Stimulated activated CD4-positive, alpha-beta T cell treated with anti-CD3 and anti-CD28 coated beads, TNF-alpha, amount 100 ng/mL, for 1 hour (primary cell): ENCODE measurements around the gene ZNF283.
"Not testable (repeated sequence)": the region's sequence is repeated elsewhere in the genome, so short reads cannot be mapped to it uniquely, and the experiment has no call there.

Experiments
- DNase-seq, 3 donors: peaks; one replicate each; pipeline ENCODE4 v3.0.0-alpha.2; 2020; ENCODE audit warnings: low read depth in 3 of 3, low spot score in 1 of 3

ZNF283 gene

GRCh38 chr19:43799502-43800142 lies 27.5 kb upstream of the ZNF283 start:
- no peak for DNase-seq

DNA sequence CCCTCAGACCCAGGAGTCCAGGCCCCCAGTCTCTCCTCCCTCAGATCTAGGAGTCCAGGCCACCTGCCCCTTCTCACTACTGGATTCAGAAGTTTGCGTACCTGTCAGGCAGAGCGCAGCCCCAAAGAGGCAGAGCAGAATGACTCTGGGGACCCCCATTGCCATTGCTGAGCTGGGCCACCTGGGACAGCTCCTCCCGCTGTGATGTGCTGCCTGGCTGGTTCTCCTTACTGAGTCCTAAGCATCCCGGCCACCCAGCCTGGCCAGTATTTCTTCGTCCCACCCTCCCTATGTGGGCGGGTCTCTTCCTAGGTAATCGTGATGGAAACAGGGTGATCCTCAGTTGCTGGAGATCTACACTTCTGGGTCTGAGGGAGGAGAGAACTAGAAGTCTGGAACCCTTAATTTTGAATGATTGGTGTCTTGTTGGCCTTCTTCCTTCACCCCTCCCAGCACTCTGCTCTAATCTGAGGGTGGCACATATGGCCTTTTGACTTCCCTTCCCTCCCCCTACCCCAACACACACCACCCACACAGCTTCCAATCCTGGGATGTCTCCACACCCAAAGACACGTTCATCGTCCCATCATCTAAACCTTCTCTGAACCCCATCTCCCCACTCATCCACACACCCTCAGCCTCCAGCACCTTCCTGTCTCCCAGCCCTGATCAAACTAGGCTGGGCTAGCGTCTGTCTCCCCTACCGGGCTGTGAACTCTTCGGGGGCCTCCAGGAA lies 24.7 kb upstream of the ZNF283 start, which contains the start of gene LYPD5:
Gene LYPD5 (minus strand): TSS at position 232 of the 736 bp plus-strand sequence. CDS start 67 bp downstream, at position 165.
- no peak for DNase-seq

DNA sequence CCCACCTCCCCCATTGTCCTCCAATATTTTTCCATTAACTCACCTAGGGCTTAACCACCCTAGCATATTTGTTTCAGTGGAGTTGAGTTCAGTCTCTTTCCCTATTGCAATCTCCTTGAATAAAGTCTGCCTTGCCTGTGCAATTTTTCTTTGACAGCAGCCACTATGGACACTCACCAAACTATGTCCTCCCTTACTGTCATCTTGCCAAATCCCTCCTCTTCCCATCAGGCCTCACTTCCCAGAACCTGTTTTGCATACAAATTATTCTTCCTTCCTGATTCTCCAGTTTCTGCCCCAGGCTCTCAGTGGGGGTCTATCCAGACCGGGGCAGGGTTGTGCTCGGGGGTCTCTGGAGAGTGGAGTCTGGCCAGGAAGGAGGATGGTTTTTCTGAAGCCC lies 22.7 kb upstream of the ZNF283 start:
- no peak for DNase-seq

GRCh38 chr19:43806401-43806800 lies 20.7 kb upstream of the ZNF283 start:
- not testable (repeated sequence) for DNase-seq

GRCh38 chr19:43806848-43807247 lies 20.3 kb upstream of the ZNF283 start:
- DNase-seq: no peak

- DNase-seq: no peak
Measured at GRCh38 chr19:43807651-43808050, 19.5 kb upstream of the ZNF283 start.

DNA sequence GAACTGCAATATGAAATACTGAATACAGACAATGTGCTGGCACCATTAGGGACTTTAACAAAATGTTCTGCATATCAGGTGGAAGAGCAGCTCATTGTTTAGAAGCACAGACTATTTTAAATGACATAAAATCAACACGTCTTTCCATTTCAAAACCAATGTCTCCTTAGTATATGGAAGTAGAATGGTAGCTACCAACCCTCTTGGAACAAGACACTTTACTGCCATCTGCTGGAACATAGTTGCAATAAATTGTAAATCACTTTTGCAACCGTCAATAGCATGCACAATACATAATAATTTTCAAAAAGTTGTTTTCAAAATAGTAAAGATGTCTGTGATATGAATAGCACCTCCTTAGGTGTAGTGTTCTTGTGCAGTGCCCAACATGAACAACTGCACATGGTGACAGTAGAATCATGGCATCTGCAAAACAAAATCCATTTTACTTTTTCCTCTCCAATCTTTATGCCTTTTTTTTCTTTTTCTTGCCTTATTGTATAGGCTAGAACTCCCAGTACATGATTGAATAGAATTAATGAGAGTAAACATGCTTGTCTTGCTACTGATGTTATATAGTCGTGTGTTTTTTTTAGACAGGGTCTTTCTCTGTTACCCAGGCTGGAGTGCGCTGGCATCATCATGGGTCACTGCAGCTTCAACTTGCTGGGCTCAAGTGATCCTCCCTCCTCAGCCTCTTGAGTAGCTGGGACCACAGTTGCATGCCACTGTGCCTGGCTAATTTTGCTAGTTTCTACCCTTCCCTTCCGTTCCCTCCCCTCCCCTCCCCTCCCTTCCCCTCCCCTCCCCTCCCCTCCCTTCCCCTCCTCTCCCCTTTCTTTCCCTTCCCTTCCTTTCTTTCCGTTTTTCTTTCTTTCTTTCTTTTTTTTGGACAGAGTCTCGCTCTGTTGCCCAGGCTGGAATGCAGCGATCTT lies 17.1 kb upstream of the ZNF283 start:
- no peak for DNase-seq

DNA sequence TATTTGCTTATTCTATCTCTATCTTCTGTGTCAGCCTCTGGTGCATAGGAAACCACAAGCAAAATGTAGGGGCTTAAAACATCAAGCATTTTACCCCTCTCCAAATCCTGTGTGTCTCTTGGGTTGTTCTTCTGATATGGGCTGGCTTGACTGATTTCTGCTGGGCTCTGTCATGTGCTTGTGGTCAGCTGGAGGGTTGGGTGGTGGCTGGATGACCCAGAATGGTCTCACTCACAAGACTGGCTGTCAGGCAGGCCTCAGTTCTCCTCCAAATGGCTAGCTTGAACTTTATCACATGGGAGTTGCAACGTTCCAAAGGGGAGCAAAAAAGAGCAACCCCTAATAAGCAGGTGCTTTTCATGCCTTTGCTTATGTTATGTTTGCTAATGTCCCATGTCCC lies 15.3 kb upstream of the ZNF283 start:
- DNase-seq: no peak

- DNase-seq: no peak
Measured at GRCh38 chr19:43812259-43812658, 14.9 kb upstream of the ZNF283 start.

DNA sequence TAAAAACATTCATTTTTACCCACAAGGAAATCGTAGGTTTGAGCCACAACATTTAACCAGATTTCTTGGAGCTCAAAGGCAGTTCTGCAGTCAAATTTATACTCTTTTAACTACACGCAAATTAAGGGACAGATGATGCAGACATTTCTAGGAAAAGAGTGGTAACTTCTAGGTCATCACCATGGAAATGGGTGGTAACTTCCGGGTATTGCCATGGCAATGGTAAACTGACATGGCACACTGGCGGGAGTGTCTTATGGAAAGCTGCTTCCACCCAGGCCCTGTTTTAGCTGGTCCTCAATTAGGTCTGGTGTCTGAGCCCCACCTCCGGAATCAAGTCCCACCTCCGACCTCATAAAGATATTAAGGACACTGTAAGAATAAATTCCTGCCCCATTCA lies 14.4 kb upstream of the ZNF283 start:
- DNase-seq: no peak

DNA sequence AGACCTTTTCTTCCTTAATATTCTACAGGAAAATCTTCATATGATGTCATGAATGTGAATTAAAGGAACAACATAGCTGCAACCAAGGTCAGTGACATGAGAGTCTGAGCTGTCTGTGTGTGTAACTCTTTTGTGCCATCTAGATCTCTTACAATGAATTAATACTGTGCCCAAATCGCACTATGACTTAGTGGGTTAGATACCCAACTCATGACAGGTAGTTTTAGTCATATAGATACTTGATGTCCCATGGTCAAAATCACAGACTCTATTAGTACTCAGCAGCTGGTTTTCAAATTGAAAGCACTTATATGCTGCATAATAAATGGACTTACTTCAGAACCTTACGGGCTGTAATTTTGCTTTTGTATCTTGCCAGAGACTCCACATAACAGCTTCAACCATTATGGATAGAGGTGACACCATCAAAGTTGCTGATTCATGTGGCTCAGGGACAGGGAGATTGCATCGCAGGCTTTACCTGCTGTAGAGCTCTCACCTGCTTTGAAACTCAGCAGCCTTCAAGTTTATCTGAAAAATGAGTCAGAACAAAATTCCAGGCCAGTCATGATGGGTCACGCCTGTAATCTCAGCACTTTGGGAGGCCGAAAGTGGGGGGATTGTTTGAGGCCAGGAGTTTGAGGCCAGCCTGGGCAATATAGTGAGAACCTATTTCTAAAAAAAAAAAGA lies 12.3 kb upstream of the ZNF283 start:
- no peak for DNase-seq

- DNase-seq: not testable (repeated sequence)
Measured at GRCh38 chr19:43817454-43817853, 9.7 kb upstream of the ZNF283 start.

DNA sequence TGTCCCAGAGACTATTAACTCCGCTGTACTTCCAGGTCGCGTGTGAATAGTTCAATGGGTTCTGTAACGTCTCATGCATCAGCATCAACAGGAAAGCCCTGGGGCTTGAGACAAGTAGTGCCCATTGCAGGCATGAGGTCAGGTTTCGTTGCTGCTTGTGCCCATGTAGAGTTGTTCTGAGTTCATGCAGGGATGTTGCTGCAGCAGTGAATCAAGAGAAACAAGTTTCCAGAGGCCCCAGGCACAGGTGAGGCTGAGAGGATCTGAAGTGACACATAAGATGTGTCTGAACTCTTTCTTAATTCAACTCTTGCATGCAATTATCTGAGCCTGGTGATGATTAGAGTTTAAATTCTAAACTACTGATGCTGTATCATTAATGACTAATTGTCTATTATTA lies 8.6 kb upstream of the ZNF283 start:
- DNase-seq: no peak

DNA sequence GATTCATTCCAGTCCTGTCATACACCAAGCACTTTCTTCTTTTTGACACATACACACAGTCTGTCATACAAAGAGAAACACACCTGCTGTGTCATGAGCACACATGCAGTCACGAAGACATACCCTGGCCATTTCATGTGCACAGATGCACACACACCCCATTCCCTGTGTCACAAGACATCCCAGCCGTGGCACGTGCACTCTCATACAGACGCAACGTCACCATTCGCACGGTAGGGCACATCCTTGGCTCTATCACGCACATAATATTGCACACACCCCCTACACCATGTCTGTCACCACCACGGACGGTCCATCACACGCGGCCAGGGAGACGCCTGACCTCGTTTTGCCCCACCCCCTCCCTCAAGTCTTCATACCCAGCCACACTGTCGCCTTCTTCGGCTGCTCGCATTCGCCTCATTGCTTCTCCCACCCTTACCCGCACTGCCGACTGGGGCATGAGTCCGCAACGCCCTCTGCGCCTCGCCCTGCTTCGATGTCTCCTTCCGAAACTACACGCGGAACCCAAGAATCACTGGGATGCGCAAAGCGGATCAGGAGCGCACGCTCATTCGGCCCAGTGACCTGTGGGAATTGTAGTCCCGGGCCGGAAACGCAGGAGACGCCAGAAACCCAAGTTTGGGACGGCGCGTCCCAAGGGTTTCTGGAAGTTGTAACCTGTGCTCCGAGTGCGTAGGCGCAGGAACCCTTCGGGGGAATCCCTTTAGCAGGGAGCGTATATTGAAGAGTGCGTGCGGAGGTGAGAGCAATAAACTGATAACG lies 6.8 kb upstream of the ZNF283 start:
- peak in 1 of 3 donors; percentile 7 for DNase-seq

DNA sequence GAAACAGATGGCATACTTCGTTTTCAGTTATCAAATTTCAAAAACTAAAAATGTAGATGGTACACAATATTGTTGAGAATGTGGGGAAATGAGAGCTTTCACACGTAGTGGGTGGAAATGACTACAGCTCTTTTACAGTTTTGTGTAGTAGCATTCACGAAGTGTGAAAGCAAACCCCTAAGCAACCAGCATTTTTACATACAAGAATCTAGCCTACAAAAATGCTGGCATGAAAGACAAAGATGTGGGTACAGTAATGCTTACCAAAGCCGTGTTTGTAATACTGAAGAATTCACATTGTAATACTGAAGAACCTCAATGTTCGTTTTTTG lies 6.3 kb upstream of the ZNF283 start:
- no peak for DNase-seq

DNA sequence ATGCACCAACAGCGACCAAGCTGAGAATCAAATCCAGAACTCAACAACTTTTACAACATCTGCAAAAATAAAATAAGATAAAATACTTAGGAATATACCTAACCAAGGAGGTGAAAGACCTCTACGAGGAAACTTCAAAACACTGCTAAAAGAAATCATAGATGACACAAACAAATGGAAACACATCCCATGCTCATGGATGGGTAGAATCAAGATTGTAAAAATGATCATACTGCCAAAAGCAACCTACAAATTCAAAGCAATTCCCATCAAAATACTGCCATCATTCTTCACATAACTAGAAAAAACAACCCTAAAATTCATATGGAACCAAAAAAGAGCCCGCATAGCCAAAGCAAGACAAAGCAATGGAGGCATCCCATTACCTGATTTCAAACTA lies 3.3 kb upstream of the ZNF283 start:
- DNase-seq: not testable (repeated sequence)

- not testable (repeated sequence) for DNase-seq
Measured at GRCh38 chr19:43824572-43824971, 2.5 kb upstream of the ZNF283 start.

- DNase-seq: no peak
Measured at GRCh38 chr19:43839139-43839538, 12.0 kb downstream of the ZNF283 start.

DNA sequence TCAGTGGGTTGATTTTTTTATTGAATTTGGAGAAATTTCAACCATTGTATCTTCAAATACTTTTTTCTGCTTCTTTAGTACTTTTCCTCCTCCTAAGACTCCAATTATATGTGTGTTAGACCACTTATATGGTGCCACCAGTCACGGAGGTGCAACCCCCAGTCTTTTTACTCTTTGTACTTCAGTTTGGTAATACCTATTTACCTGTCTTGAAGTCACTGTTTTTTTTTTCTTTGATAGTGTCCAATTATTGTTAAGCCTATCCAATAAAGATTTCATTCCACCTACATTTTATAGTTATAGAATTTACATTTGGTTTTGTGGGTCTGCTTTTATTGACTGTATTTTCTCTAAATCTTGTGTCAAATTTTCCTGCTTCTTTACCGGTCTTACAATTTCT lies 14.9 kb downstream of the ZNF283 start:
- no peak for DNase-seq

- DNase-seq: no peak
Measured at GRCh38 chr19:43847246-43847645, 20.1 kb downstream of the ZNF283 start.
